HG02973 (cell line): ENCODE results near the gene FIBIN.
"Not testable (repeated sequence)": the region's sequence is repeated elsewhere in the genome, so short reads cannot be mapped to it uniquely, and the experiment has no call there.

Source experiments
- ATAC-seq: cut with Tn5 transposase; IDR thresholded peaks from one replicate; pipeline ENCODE4 v1.9.1; 2021; ENCODE audit warnings: moderate library complexity; ENCODE audit not compliant: unreplicated experiment

Gene FIBIN

GRCh38 chr11:26976389-26976788 is 17.5 kb upstream of the FIBIN start:
- no peak for ATAC-seq

GRCh38 chr11:26977209-26977608 is 16.7 kb upstream of the FIBIN start:
- ATAC-seq, result not testable (repeated sequence)

- no peak for ATAC-seq
Observed at GRCh38 chr11:26983645-26984044, 10.3 kb upstream of the FIBIN start.

- no peak for ATAC-seq
Observed at GRCh38 chr11:26985470-26985869, 8.4 kb upstream of the FIBIN start.

- ATAC-seq, result no peak
Observed at GRCh38 chr11:26985943-26986342, 8.0 kb upstream of the FIBIN start.

GRCh38 chr11:26987272-26987671 is 6.6 kb upstream of the FIBIN start:
- no peak for ATAC-seq

- no peak for ATAC-seq
Observed at GRCh38 chr11:26987731-26988130, 6.2 kb upstream of the FIBIN start.

GRCh38 chr11:26992031-26992541 is 1.8 kb upstream of the FIBIN start:
- no peak for ATAC-seq

GRCh38 chr11:26994631-26995095 is 751 bp downstream of the FIBIN start:
- ATAC-seq, result no peak

GRCh38 chr11:26995701-26996460 is 2.0 kb downstream of the FIBIN start:
- ATAC-seq, result no peak

GRCh38 chr11:26997378-26997777 is 3.5 kb downstream of the FIBIN start:
- ATAC-seq, result no peak

- ATAC-seq, result not testable (repeated sequence)
Observed at GRCh38 chr11:27001136-27001730, 7.3 kb downstream of the FIBIN start.

- no peak for ATAC-seq
Observed at GRCh38 chr11:27002431-27002830, 8.5 kb downstream of the FIBIN start.

GRCh38 chr11:27002838-27003237 is 8.9 kb downstream of the FIBIN start:
- no peak for ATAC-seq

GRCh38 chr11:27004103-27004502 is 10.2 kb downstream of the FIBIN start:
- ATAC-seq, result no peak

GRCh38 chr11:27008811-27009535 is 15.1 kb downstream of the FIBIN start:
- ATAC-seq, result no peak

GRCh38 chr11:27011560-27012233 is 17.8 kb downstream of the FIBIN start:
- ATAC-seq, result no peak

GRCh38 chr11:27012234-27012921 is 18.5 kb downstream of the FIBIN start:
- no peak for ATAC-seq

GRCh38 chr11:27013781-27014361 is 20.0 kb downstream of the FIBIN start:
- ATAC-seq, result no peak

GRCh38 chr11:27018902-27019529 is 25.1 kb downstream of the FIBIN start:
- no peak for ATAC-seq
